HG02973 (cell line): ENCODE results near the gene POLR2B.

Source experiments
- ATAC-seq: cut with Tn5 transposase; IDR thresholded peaks from one replicate; pipeline ENCODE4 v1.9.1; 2021; ENCODE audit warnings: moderate library complexity; ENCODE audit not compliant: unreplicated experiment

POLR2B gene

GRCh38 chr4:57078685-57079521 lies 100.2 kb downstream of the POLR2B start:
- no peak for ATAC-seq
